HepG2 (cell line): ENCODE results near the gene TRIM28. TPM values are rescaled to one million over a fixed set of nuclear protein-coding genes. Genes with fewer than 3 reads are reported as not detected.

ENCODE experiments used
- ATAC-seq: fragments of 200-7000 bp; cut with Tn5 transposase; 3 replicates; pipeline ENCODE4 v1.9.1; 2020; ENCODE audit warnings: mild to moderate bottlenecking, moderate library complexity
- BruUV-seq: library from RNA; stranded (reverse); fragments of 400-500 nt; replicated peaks from 2 replicates; lab custom pipeline; 2021; lab: Mats Ljungman, UMichigan
- CTCF ChIA-PET: fragments of 300-600 bp; formaldehyde crosslinking; extraction: SDS; loops from one replicate; lab custom pipeline; 2021; ENCODE audit warnings: low total read pairs, inconsistent platforms, low intra/inter-chr PET ratio; lab: Yijun Ruan, JAX
- POLR2A ChIA-PET: fragments of 350-600 bp; sonication (Branson Sonifier 250); formaldehyde crosslinking; loops from one replicate; lab custom pipeline; 2020; ENCODE audit warnings: antibody characterized with exemption, inconsistent platforms; lab: Yijun Ruan, JAX
- DNase-seq: peaks from one replicate; pipeline ENCODE4 v3.0.0-alpha.2; 2015; ENCODE audit warnings: low spot score
- FAIRE-seq: peaks from 3 replicates; lab custom pipeline; 2011; peaks lifted over from hg19 to GRCh38; lab: Jason Lieb, UNC
- H2AFZ ChIP-seq: one replicate; pipeline ENCODE4 v1.6.1; 2011; ENCODE audit warnings: low read length, inconsistent platforms
- H3K27ac ChIP-seq: fragments of 300-600 bp; 3 replicates; pipeline ENCODE4 v1.8.0; 2011; ENCODE audit warnings: mixed run types, mild to moderate bottlenecking, mixed read lengths, low read length, inconsistent platforms; ENCODE audit not compliant: insufficient read depth; ENCODE audit errors: extremely low read length
- H3K27me3 ChIP-seq, 2 experiments: fragments of 200-600 bp in 1 of 2; 2 replicates in 1 of 2; 3 replicates in 1 of 2; pipeline versions ENCODE4 v1.6.0 to v1.8.0; 2011; ENCODE audit warnings: low read length in 2 of 2, mild to moderate bottlenecking in 2 of 2, moderate library complexity in 2 of 2, inconsistent platforms in 1 of 2; ENCODE audit not compliant: insufficient read depth in 2 of 2, control insufficient read depth in 1 of 2
- H3K36me3 ChIP-seq, 2 experiments: fragments of 200-600 bp in 1 of 2; replicated peaks in 1 of 2; 2 replicates in 1 of 2; 3 replicates in 1 of 2; pipeline versions ENCODE4 v1.5.1 to v1.8.0; 2011; ENCODE audit warnings: low read length in 2 of 2, inconsistent platforms in 1 of 2; ENCODE audit not compliant: insufficient read depth in 2 of 2, control insufficient read depth in 1 of 2
- H3K4me1 ChIP-seq: 2 replicates; pipeline ENCODE4 v1.5.1; 2012; ENCODE audit warnings: low read length, inconsistent platforms; ENCODE audit not compliant: insufficient read depth
- H3K4me2 ChIP-seq: 2 replicates; pipeline ENCODE4 v1.6.0; 2011; ENCODE audit warnings: low read depth, low read length, inconsistent platforms
- H3K4me3 ChIP-seq, 3 experiments: fragments of 200-600 bp in 1 of 3; sonication (generic), shearing (Covaris generic) in 1 of 3; replicated peaks in 1 of 3; 2 replicates each; pipeline ENCODE4 v1.5.1; 2011 to 2016; ENCODE audit warnings: low read length in 3 of 3, inconsistent platforms in 2 of 3, low read depth in 2 of 3, mild to moderate bottlenecking in 2 of 3, control low read depth in 1 of 3, mixed read lengths in 1 of 3; ENCODE audit not compliant: insufficient read depth in 1 of 3
- H3K79me2 ChIP-seq: one replicate; pipeline ENCODE4 v1.6.1; 2011; ENCODE audit warnings: low read length, inconsistent platforms; ENCODE audit not compliant: insufficient read depth
- H3K9ac ChIP-seq: 2 replicates; pipeline ENCODE4 v1.6.0; 2011; ENCODE audit warnings: mild to moderate bottlenecking, low read depth, low read length, inconsistent platforms; ENCODE audit not compliant: insufficient read depth
- H3K9me3 ChIP-seq: 2 replicates; pipeline ENCODE4 v1.5.1; 2012; ENCODE audit warnings: mild to moderate bottlenecking, low read length
- H4K20me1 ChIP-seq: 2 replicates; pipeline ENCODE4 v1.6.0; 2011; ENCODE audit warnings: inconsistent platforms, mild to moderate bottlenecking, low read length, moderate library complexity; ENCODE audit not compliant: insufficient read depth
- ATF1 ChIP-seq: IDR thresholded peaks from 2 replicates; pipeline ENCODE4 v1.6.1; 2016; ENCODE audit warnings: mild to moderate bottlenecking, control low read depth
- EEA1 ChIP-seq: sonication (generic); formaldehyde crosslinking; IDR thresholded peaks from 2 replicates; pipeline ENCODE4 v1.5.1; 2020; ENCODE audit warnings: mild to moderate bottlenecking, missing genetic modification reagents, borderline replicate concordance
- KIAA2018 ChIP-seq: sonication (generic); formaldehyde crosslinking; IDR thresholded peaks from 2 replicates; pipeline ENCODE4 v1.5.0; 2020; ENCODE audit warnings: mild to moderate bottlenecking, missing genetic modification reagents, borderline replicate concordance
- ZBTB7B ChIP-seq: sonication (generic); formaldehyde crosslinking; IDR thresholded peaks from 2 replicates; pipeline ENCODE4 v1.4.0; 2020; ENCODE audit warnings: missing genetic modification reagents
- ZC3H13 ChIP-seq: sonication (generic); formaldehyde crosslinking; IDR thresholded peaks from 2 replicates; pipeline ENCODE4 v1.8.1; 2023; ENCODE audit warnings: mild to moderate bottlenecking, missing genetic modification reagents, moderate library complexity
- ZNF747 ChIP-seq: sonication (generic); formaldehyde crosslinking; IDR thresholded peaks from 2 replicates; pipeline ENCODE4 v1.8.1; 2023; ENCODE audit warnings: missing genetic modification reagents, mild to moderate bottlenecking, borderline replicate concordance
- ZSCAN29 ChIP-seq: sonication (generic); formaldehyde crosslinking; conservative IDR thresholded peaks from 2 replicates; pipeline ENCODE4 v1.4.0; 2020; ENCODE audit warnings: mild to moderate bottlenecking, missing genetic modification reagents
- WGBS: methylation state at CpG from one replicate; pipeline ENCODE4 v1.1.6; 2017; ENCODE audit warnings: low lambda C conversion rate; 5-methylcytosine and 5-hydroxymethylcytosine counted together
- in situ Hi-C: cut with HindIII; loops from 2 replicates; pipeline ENCODE4 v1.10.0; 2017; ENCODE audit warnings: low pct_unique_long_range_greater_than_20kb; ENCODE audit not compliant: extremely low pct_ligation_motif_present
- intact Hi-C: fragments of 100-400 bp; cut with micrococcal nuclease; formaldehyde crosslinking; loops from one replicate; pipeline ENCODE4 v1.10.0; 2022; ENCODE audit not compliant: unreplicated experiment
- polyA plus RNA-seq, 8 experiments: library from polyadenylated mRNA; depleted of rRNA in 3 of 8; stranded (reverse) in 7 of 8; unstranded in 1 of 8; fragments of >200 nt; fragmentation: Illumina TruSeq in 4 of 8; extraction: Trizol in 4 of 8; gene quantifications; 2 replicates each; pipeline versions ENCODE4 v1.2.1 to v1.2.3, GENCODE V29; 2011 to 2016; ENCODE audit warnings: low read depth in 4 of 8, missing spikeins in 1 of 8, mixed read lengths in 1 of 8; ENCODE audit not compliant: insufficient read depth in 1 of 8
- total RNA-seq, 5 experiments: library from RNA; depleted of rRNA; stranded (reverse); fragments of >200 nt; fragmentation: Illumina TruSeq; extraction: Trizol; gene quantifications; 2 replicates each; pipeline ENCODE4 v1.2.3, GENCODE V29; 2016; ENCODE audit warnings: low read depth in 1 of 5
- TF ChIP-seq, protein P1 (sequence below): sonication (generic); formaldehyde crosslinking; IDR thresholded peaks from 2 replicates; pipeline ENCODE4 v1.4.0; 2020; ENCODE audit warnings: mild to moderate bottlenecking, missing genetic modification reagents

TRIM28 gene
- total and polyA plus RNA-seq, 2 of the 13 experiments (the other 11 are each of a cell fraction or from before 2014, with no cell fraction given), result 361 to 439 TPM

GRCh38 chr19:58513694-58514563, 29.9 kb upstream of the TRIM28 start:
- no peaks in the 10 kb centered on the region; a peak in 1 of 5 replicates for H3K27me3 ChIP-seq
- peak overlapping the region; percentile 36 to 81 (median 69) for H3K4me3 ChIP-seq
- H3K79me2 ChIP-seq, result peaks cover 25% of the 10 kb centered on the region
- H3K4me2 ChIP-seq, result peak overlapping the region; percentile 100
- H3K4me1 ChIP-seq, result peaks cover 73% of the 10 kb centered on the region
- intact Hi-C loops, result no loop called here
- H2AFZ ChIP-seq, result no peak overlapping the region
- peak overlapping the region; percentile 79 for H3K27ac ChIP-seq
- peaks cover 5 to 6% of the 10 kb centered on the region in 2 experiments; a peak in 4 of 5 replicates for H3K36me3 ChIP-seq
- no peaks in the 10 kb centered on the region for H4K20me1 ChIP-seq
- POLR2A ChIA-PET, result interaction anchor here (0.6 to 5.8 kb wide), 19 partner anchors 9 to 187 kb away, joined by 3 to 44 read pairs (median 4); partner anchors contain the start of genes CHMP2A, TRIM28, UBE2M and ZNF324
- ATAC-seq (peak; percentile 59), DNase-seq (peak; percentile 88), FAIRE-seq (peak; percentile 63)
- CTCF ChIA-PET, result no interaction called here
- BruUV-seq, result no TSS peak
- no peaks in the 10 kb centered on the region for H3K9me3 ChIP-seq
- 72% methylated on average over 9 of the region's 66 CpGs for whole genome bisulfite sequencing
- in situ Hi-C loops, result no loop called here
- peak overlapping the region; percentile 80 for H3K9ac ChIP-seq
- 0 out of 2 replicates have a peak, but pooled peaks have one; percentile 56 for TF ChIP-seq ZBTB7B (CRISPR knock-in tag)
- peak; percentile 85; the same call in 1 of the 2 replicates for TF ChIP-seq ZSCAN29
- peak; percentile 94 for TF ChIP-seq ZC3H13 (CRISPR knock-in tag)
- TF ChIP-seq EEA1 (CRISPR knock-in tag), result peak; percentile 79; the same call in 1 of the 2 replicates
- TF ChIP-seq, protein P1, sequence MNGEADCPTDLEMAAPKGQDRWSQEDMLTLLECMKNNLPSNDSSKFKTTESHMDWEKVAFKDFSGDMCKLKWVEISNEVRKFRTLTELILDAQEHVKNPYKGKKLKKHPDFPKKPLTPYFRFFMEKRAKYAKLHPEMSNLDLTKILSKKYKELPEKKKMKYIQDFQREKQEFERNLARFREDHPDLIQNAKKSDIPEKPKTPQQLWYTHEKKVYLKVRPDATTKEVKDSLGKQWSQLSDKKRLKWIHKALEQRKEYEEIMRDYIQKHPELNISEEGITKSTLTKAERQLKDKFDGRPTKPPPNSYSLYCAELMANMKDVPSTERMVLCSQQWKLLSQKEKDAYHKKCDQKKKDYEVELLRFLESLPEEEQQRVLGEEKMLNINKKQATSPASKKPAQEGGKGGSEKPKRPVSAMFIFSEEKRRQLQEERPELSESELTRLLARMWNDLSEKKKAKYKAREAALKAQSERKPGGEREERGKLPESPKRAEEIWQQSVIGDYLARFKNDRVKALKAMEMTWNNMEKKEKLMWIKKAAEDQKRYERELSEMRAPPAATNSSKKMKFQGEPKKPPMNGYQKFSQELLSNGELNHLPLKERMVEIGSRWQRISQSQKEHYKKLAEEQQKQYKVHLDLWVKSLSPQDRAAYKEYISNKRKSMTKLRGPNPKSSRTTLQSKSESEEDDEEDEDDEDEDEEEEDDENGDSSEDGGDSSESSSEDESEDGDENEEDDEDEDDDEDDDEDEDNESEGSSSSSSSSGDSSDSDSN, result peak; percentile 54; the same call in 1 of the 2 replicates
- TF ChIP-seq ZNF747 (CRISPR knock-in tag), result peak; percentile 50; the same call in 1 of the 2 replicates
- TF ChIP-seq KIAA2018 (CRISPR knock-in tag), result no peak
- no peak for TF ChIP-seq ATF1
